Measurements from ENCODE around the gene RHOB. TPM values are rescaled to one million over a fixed set of nuclear protein-coding genes. Genes with fewer than 3 reads are reported as not detected.

The RHOB gene
- total and polyA plus RNA-seq, 2 donors (not counting 1 experiment from before 2014, with no cell fraction given), result 63.0 to 1,037 TPM

GRCh38 chr2:20485612-20486388 is 38.9 kb downstream of the RHOB start:
- Mint-ChIP-seq H3K27me3 (peaks cover 3% of the 10 kb centered on the region), H3K9me3 (ENCODE audit: insufficient read depth) (no peaks in the 10 kb centered on the region), H3K4me3 (no peak overlapping the region), H3K27ac (no peak overlapping the region), H3K4me1 (no peaks in the 10 kb centered on the region)
- Histone ChIP-seq H3K27ac (ENCODE audit: low read length in 2 of 2) (no peak overlapping the region), H4K20me1 (ENCODE audit: control insufficient read depth, insufficient read depth, low read length, poor library complexity, severe bottlenecking) (no peaks in the 10 kb centered on the region), H3K4me3 (ENCODE audit: control extremely low read depth in 1 of 5, extremely low read depth in 1 of 5, insufficient read depth in 1 of 5, low read depth in 2 of 5, low read length in 4 of 5) (no peak overlapping the region), H3K4me2 (replicated peaks; ENCODE audit: low read depth, low read length, poor library complexity, severe bottlenecking) (no peak overlapping the region), H2AFZ (ENCODE audit: insufficient read depth, low read depth, low read length, poor library complexity, severe bottlenecking) (no peak overlapping the region), H3K27me3 (replicated peaks in 1 of 4; ENCODE audit: control extremely low read depth in 1 of 4, control insufficient read depth in 3 of 4, insufficient read depth in 4 of 4, low read length in 3 of 4) (no peaks in the 10 kb centered on the region), H3K36me3 (replicated peaks in 1 of 2; ENCODE audit: control extremely low read depth in 1 of 2, control insufficient read depth in 1 of 2, extremely low read depth in 1 of 2, insufficient read depth in 2 of 2, low read length in 1 of 2) (no peaks in the 10 kb centered on the region), H3K4me1 (ENCODE audit: control insufficient read depth in 2 of 2, insufficient read depth in 2 of 2, low read length in 2 of 2) (no peaks in the 10 kb centered on the region), H3K79me2 (ENCODE audit: control insufficient read depth, insufficient read depth, low read length) (no peaks in the 10 kb centered on the region), H3K9me3 (ENCODE audit: control extremely low read depth in 1 of 3, control insufficient read depth in 2 of 3, insufficient read depth in 1 of 3, low read length in 2 of 3) (no peaks in the 10 kb centered on the region), H3K9ac (ENCODE audit: low read length) (no peak overlapping the region)
- ATAC-seq (ENCODE audit: low read depth) (no peak), DNase-seq (no peak)
- POLR2A ChIA-PET, result no interaction called here
- intact Hi-C loops (cut with micrococcal nuclease), result no loop called here
- no peak for TF ChIP-seq EZH2 (IDR thresholded peaks at IDR 0.05; ENCODE audit: borderline replicate concordance, insufficient read depth, low read depth, low read length, poor library complexity, severe bottlenecking)
- CTCF ChIA-PET, result interaction anchor here (1.6 kb wide), 1 partner anchor 10 kb away, joined by 3 read pairs; no protein-coding TSS in a partner anchor
- 85% methylated on average over 3 of the region's 7 CpGs for WGBS (ENCODE audit: insufficient coverage)

- no peak overlapping the region for H3K27ac Mint-ChIP-seq
- intact Hi-C loops (cut with micrococcal nuclease), result no loop called here
These were observed 39.7 kb downstream of the RHOB start for GRCh38 chr2:20486571-20486970.

More at GRCh38 chr2:20486571-20486970, 39.7 kb downstream of the RHOB start:
- Histone ChIP-seq H3K36me3 (replicated peaks in 1 of 2; ENCODE audit: control extremely low read depth in 1 of 2, control insufficient read depth in 1 of 2, extremely low read depth in 1 of 2, insufficient read depth in 2 of 2, low read length in 1 of 2) (no peaks in the 10 kb centered on the region), H3K27ac (ENCODE audit: low read length in 2 of 2) (no peak overlapping the region), H3K9me3 (ENCODE audit: control extremely low read depth in 1 of 3, control insufficient read depth in 2 of 3, insufficient read depth in 1 of 3, low read length in 2 of 3) (no peaks in the 10 kb centered on the region), H2AFZ (ENCODE audit: insufficient read depth, low read depth, low read length, poor library complexity, severe bottlenecking) (no peak overlapping the region), H3K27me3 (replicated peaks in 1 of 4; ENCODE audit: control extremely low read depth in 1 of 4, control insufficient read depth in 3 of 4, insufficient read depth in 4 of 4, low read length in 3 of 4) (no peaks in the 10 kb centered on the region), H3K79me2 (ENCODE audit: control insufficient read depth, insufficient read depth, low read length) (no peaks in the 10 kb centered on the region), H4K20me1 (ENCODE audit: control insufficient read depth, insufficient read depth, low read length, poor library complexity, severe bottlenecking) (no peaks in the 10 kb centered on the region), H3K4me2 (replicated peaks; ENCODE audit: low read depth, low read length, poor library complexity, severe bottlenecking) (no peak overlapping the region), H3K9ac (ENCODE audit: low read length) (no peak overlapping the region), H3K4me3 (ENCODE audit: control extremely low read depth in 1 of 5, extremely low read depth in 1 of 5, insufficient read depth in 1 of 5, low read depth in 2 of 5, low read length in 4 of 5) (no peak overlapping the region), H3K4me1 (ENCODE audit: control insufficient read depth in 2 of 2, insufficient read depth in 2 of 2, low read length in 2 of 2) (no peaks in the 10 kb centered on the region)
- POLR2A ChIA-PET, result no interaction called here
- H3K4me1 Mint-ChIP-seq, result no peaks in the 10 kb centered on the region
- 79% methylated on average over 2 of the region's 3 CpGs for WGBS (ENCODE audit: insufficient coverage)
- H3K4me3 Mint-ChIP-seq, result no peak overlapping the region
- ATAC-seq (ENCODE audit: low read depth), result no peak
- H3K27me3 Mint-ChIP-seq, result peaks cover 7% of the 10 kb centered on the region
- TF ChIP-seq CTCF (IDR thresholded peaks at IDR 0.05) (no peak), EZH2 (IDR thresholded peaks at IDR 0.05; ENCODE audit: borderline replicate concordance, insufficient read depth, low read depth, low read length, poor library complexity, severe bottlenecking) (no peak)
- H3K9me3 Mint-ChIP-seq (ENCODE audit: insufficient read depth), result no peaks in the 10 kb centered on the region
- CTCF ChIA-PET, result no interaction called here
- no peak for DNase-seq
